Measurements from ENCODE around the gene BSPRY.

Gene BSPRY

DNA sequence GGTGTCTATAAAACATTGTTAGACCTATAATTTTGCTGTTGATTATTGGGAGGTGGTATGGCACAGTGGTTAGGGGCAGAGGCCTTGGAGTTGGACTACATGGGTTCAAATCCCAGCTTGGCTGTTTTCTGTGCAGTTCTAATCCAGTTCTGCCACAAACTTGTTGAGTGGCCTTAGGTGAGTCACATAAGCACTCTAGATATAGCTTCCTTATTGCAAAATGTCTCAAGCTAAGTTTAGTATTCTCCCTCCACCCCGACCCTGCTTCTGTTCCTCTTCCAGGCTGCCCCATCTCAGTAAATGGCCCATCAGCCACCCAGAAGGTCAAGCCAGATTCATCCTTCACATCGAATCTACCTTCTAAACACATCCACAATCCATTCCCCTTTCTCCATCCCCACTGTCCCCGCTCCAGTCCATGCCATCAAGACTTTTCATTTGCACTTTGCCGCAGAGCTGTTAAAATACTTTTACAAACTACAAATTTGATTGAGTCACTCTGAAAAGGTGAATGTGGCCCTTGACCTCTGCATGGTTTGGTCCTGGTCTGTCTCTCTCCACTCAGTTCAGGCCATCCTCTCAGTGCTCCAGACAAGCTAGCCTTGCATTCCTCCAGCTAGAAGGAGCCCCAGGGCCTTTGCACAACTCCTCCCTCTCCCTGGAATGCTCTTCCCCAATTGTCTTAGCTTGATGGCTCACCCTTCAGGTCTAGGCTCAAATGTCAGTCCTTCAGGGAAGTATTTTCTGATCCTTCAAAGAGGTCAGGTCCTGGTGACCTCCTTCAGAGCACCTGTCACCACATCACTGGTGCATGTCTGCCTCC, 37.4 kb downstream of the BSPRY start:
- no peak overlapping the region for H3K4me3 ChIP-seq (ENCODE audit: low read depth, low read length)
- TF ChIP-seq, protein P1, sequence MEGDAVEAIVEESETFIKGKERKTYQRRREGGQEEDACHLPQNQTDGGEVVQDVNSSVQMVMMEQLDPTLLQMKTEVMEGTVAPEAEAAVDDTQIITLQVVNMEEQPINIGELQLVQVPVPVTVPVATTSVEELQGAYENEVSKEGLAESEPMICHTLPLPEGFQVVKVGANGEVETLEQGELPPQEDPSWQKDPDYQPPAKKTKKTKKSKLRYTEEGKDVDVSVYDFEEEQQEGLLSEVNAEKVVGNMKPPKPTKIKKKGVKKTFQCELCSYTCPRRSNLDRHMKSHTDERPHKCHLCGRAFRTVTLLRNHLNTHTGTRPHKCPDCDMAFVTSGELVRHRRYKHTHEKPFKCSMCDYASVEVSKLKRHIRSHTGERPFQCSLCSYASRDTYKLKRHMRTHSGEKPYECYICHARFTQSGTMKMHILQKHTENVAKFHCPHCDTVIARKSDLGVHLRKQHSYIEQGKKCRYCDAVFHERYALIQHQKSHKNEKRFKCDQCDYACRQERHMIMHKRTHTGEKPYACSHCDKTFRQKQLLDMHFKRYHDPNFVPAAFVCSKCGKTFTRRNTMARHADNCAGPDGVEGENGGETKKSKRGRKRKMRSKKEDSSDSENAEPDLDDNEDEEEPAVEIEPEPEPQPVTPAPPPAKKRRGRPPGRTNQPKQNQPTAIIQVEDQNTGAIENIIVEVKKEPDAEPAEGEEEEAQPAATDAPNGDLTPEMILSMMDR (IDR thresholded peaks at IDR 0.05; ENCODE audit: insufficient read depth, low read depth, low read length, missing control alignments): no peak
- no peak for DNase-seq (ENCODE audit: low read depth)

DNA sequence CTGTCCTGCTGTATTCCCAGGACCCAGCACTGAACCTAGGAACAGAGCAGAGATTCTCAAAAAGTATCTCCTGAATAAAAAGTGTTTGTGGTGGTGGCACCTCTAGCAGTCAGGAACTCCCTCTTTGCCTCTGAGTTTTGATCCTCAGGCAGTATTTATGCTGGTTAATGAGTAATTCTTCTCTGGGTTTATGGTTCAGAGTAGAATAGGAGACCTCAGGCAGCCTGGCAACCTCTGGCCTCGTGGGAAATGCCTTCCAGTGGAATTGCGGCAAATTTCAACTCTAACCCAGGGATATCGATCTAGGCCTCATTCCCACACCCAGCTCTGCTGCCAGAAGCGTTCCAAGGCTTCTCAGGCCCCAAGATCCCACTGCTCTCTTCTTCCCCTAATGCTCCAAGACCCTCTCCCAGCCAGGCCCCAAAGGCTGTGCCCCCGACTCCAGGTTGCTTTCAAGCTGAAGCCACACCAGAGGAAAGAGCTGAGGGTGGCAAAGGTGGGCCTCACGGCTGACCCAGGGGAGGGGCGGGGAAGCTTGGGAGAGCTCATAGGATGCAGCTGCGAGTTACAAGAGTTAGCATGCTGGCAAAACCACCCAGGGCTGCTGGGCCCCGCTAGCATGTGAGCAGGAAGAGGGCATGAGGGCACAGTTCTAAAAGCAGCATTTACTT, 38.4 kb downstream of the BSPRY start:
- DNase-seq (ENCODE audit: low read depth): no peak
- TF ChIP-seq, protein P1 (IDR thresholded peaks at IDR 0.05; ENCODE audit: insufficient read depth, low read depth, low read length, missing control alignments): no peak
- H3K4me3 ChIP-seq (ENCODE audit: low read depth, low read length): no peak overlapping the region

DNA sequence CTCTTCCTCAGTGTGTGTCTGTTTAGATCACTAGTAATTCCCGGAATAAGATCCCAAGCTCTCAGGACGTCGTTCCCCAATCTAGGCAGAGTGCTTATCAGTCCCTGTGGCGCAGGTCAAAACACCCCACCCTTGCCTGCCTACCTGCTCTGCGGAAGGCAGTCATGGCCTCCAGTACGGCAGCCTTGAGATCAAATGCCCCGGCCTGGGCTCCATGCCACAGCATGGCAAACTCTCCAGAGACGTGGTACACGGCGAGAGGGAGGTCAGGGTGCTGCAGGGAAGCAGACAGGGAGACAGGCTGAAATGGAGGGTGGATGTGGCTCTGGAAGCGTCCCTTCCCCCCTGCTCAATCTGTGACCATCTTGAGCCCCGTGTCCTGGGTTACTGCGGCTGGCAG, 39.5 kb downstream of the BSPRY start:
- DNase-seq (ENCODE audit: low read depth): no peak
- TF ChIP-seq, protein P1 (IDR thresholded peaks at IDR 0.05; ENCODE audit: insufficient read depth, low read depth, low read length, missing control alignments): no peak
- H3K4me3 ChIP-seq (ENCODE audit: low read depth, low read length): no peak overlapping the region

DNA sequence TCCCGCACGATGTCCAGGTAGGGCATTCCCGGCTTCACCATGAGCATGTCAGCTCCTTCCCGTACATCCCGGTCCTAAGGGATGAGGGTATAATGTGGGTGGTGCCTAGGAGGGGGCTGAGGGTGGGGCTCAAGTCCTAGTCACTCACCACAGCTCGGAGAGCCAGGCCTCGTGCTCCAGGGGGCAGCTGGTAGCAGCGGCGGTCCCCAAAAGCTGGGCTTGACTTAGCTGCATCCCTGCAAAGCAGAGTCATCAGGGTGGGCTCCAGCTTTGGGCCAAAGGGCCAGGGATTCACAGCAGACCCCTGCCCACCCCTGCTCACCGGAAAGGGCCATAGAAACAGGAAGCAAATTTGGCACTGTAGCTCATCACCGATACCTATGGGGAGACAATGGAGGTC, 40.1 kb downstream of the BSPRY start:
- TF ChIP-seq, protein P1 (IDR thresholded peaks at IDR 0.05; ENCODE audit: insufficient read depth, low read depth, low read length, missing control alignments): no peak
- DNase-seq (ENCODE audit: low read depth): no peak
- no peak overlapping the region for H3K4me3 ChIP-seq (ENCODE audit: low read depth, low read length)

DNA sequence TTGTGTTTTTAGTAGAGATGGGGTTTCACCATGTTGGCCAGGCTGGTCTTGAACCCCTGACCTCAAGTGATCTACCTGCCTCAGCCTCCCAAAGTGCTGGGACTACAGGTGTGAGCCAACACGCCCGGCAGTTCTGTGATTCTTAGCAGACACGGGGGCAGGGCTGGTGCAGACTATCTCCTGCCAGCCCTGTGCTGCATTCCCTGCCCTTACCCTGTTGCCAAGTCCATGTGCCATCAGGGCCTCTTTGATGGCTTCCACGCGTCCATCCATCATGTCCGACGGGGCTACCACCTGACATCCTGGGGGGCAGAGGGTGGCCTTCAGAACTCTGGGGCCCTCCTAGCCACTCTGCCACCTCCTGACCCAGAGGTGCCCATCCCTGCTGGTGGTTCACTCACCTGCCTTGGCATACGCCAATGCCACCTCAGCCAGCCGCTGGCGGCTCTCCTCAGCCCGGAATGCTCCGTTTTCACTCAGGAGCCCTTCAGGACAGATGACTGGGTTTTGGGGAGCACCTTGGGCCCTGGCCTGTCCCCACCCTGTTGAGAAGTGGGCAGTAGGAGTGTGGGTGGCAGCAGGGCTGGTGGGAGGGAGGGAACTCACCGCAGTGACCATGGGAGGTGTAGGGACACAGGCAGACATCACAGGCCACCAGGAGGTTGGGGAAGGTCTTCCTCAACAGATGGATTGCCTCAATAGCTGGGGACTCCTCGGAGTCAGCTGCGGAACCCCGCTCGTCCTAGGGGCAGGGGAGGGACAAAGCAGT, 41.0 kb downstream of the BSPRY start:
- no peak overlapping the region for H3K4me3 ChIP-seq (ENCODE audit: low read depth, low read length)
- DNase-seq (ENCODE audit: low read depth): no peak
- TF ChIP-seq, protein P1 (IDR thresholded peaks at IDR 0.05; ENCODE audit: insufficient read depth, low read depth, low read length, missing control alignments): no peak

DNA sequence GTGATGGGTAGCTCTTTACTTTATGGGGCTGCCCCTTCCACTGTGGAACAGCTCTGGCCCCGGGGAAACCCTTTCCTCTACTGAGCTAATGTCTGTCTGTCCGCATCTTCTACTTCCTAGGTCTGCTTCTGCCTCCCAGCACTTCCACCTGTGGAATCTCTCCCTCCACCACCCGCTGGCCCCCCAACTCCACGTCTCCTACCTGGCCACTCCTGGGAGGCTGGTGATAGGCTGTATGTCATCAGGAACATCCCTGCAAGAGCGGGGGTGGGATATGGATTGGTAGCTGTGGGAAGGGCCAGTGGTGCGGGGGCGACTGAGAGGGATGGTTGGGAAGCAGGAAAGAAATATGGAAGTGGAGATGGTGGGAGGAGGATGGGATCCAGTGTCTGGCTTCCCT, 42.6 kb downstream of the BSPRY start:
- no peak overlapping the region for H3K4me3 ChIP-seq (ENCODE audit: low read depth, low read length)
- DNase-seq (ENCODE audit: low read depth): no peak
- TF ChIP-seq, protein P1 (IDR thresholded peaks at IDR 0.05; ENCODE audit: insufficient read depth, low read depth, low read length, missing control alignments): no peak
